Putamen (tissue), 1 donor: ENCODE data around the gene IL12B.
"Not testable (repeated sequence)": the region's sequence is repeated elsewhere in the genome, so short reads cannot be mapped to it uniquely, and the experiment has no call there.

Source experiments
- DNase-seq: peaks from one replicate; pipeline ENCODE4 v3.0.0-alpha.2; 2016; ENCODE audit warnings: low spot score

Gene IL12B

GRCh38 chr5:159294921-159295320 lies 35.4 kb downstream of the IL12B start:
- no peak for DNase-seq

GRCh38 chr5:159290741-159291140 lies 39.5 kb downstream of the IL12B start:
- no peak for DNase-seq

- DNase-seq = peak; percentile 34
Observed at GRCh38 chr5:159286420-159287035, 43.8 kb downstream of the IL12B start.

DNA sequence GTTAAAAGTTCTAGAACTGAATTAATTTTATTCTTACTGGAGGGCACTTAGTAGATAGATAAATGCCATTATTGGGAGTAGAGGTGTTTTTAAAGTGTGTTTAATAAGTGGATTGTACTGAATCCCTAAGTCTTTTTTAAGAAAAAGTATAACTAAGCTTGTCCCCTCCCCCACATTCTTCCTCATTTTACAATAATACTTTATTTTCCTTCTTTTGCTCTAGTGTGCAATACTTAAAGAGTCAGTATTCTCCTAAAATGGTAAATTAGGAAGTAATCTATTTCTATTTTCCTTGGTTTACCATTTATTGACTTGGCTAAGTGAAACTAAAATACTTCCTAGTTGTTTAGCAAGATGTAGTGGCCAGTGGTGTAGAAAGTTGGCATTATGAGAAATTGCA lies 55.6 kb downstream of the IL12B start:
- DNase-seq = no peak

- DNase-seq = no peak
Observed at GRCh38 chr5:159273923-159274322, 56.4 kb downstream of the IL12B start.

DNA sequence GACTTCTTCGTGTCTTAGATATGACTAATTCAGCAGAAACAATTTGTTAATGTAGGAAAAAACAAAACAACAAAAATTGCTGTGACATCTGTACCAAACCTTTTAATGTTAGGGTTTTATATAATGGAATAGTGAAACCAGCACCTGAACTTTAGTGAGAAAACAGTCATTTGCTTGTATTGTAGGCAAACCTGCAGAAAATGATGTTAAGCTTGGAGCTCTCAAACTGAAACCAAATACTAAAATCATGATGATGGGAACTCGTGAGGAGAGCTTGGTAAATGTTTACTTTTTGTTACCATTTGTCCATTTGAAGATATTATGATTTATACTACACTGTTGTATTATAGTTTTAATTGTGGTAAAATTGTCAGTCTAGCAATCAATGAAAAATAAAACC lies 60.6 kb downstream of the IL12B start:
- DNase-seq = no peak

DNA sequence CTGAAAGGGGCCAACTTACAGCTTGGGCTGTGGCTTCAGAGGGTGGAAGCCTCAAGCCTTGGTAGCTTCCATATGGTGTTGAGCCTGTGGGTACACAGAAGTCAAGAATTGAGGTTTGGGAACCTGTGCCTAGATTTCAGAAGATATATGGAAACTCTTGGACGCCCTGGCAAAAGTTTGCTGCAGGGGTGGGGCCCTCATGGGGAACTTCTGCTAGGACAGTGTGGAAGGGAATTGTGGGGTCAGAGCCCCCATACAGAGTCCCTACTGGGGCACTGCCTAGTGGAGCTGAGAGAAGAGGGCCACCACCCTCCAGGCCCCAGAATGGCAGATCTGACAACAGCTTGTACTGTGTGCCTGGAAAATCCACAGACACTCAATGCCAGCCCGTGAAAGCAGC lies 63.5 kb downstream of the IL12B start:
- not testable (repeated sequence) for DNase-seq
